Fibroblast of mammary gland (primary cell): ENCODE results near the gene UBL7.
"Not testable (repeated sequence)": the region's sequence is repeated elsewhere in the genome, so short reads cannot be mapped to it uniquely, and the experiment has no call there.

Experiments
- DNase-seq: peaks from one replicate; pipeline ENCODE4 v3.0.0-alpha.2; 2010; ENCODE audit warnings: low read depth
- H3K4me3 ChIP-seq: 2 replicates; pipeline ENCODE4 v1.5.1; 2011; ENCODE audit warnings: low read depth, mild to moderate bottlenecking, low read length, moderate library complexity; ENCODE audit not compliant: control insufficient read depth
- TF ChIP-seq, protein P1 (sequence below): conservative IDR thresholded peaks from 2 replicates; pipeline ENCODE4 v1.5.1; 2011; ENCODE audit warnings: low read depth, low read length, inconsistent platforms; ENCODE audit not compliant: control insufficient read depth, insufficient read depth

UBL7 gene

DNA sequence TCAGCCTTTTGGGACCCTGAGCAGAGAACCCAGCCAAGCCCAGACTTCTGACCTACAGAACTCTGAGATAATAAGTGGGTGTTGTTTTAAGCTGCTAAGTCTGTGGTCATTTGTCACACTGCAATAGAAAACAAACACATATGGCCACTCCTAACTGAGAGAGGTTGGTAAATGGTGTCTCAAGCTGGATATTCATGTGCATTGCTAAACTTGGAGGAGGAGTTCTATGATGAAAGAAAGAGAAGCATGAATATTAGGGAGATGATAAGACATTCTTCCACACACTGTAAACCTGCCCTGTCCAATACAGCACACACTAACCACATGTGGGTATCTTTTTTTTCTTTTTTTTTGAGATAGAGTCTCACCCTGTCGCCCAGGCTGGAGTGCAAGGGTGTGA is 27.8 kb upstream of the UBL7 start:
- H3K4me3 ChIP-seq = no peak overlapping the region
- TF ChIP-seq, protein P1, sequence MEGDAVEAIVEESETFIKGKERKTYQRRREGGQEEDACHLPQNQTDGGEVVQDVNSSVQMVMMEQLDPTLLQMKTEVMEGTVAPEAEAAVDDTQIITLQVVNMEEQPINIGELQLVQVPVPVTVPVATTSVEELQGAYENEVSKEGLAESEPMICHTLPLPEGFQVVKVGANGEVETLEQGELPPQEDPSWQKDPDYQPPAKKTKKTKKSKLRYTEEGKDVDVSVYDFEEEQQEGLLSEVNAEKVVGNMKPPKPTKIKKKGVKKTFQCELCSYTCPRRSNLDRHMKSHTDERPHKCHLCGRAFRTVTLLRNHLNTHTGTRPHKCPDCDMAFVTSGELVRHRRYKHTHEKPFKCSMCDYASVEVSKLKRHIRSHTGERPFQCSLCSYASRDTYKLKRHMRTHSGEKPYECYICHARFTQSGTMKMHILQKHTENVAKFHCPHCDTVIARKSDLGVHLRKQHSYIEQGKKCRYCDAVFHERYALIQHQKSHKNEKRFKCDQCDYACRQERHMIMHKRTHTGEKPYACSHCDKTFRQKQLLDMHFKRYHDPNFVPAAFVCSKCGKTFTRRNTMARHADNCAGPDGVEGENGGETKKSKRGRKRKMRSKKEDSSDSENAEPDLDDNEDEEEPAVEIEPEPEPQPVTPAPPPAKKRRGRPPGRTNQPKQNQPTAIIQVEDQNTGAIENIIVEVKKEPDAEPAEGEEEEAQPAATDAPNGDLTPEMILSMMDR = no peak
- DNase-seq = no peak

DNA sequence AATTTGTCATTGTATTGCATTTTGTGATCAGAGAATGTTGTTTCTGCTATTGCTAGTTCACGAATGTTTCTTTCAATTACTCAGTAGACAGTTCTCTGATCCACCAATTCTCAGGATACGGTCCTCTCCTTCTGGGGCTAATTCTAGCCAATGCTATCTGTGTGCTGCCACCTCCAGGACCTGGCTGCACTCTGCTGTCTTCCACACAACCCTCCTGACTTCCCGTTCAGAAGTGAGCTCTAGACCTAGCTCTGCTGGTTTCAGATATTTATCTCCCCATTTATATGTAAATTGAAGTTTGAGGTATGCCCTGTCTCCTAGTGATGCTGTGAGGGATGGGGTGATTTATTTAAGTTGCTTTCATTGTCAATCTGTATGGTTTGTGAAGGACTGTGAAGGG is 21.7 kb upstream of the UBL7 start:
- TF ChIP-seq, protein P1 = peak; percentile 7
- DNase-seq = no peak
- no peak overlapping the region for H3K4me3 ChIP-seq

DNA sequence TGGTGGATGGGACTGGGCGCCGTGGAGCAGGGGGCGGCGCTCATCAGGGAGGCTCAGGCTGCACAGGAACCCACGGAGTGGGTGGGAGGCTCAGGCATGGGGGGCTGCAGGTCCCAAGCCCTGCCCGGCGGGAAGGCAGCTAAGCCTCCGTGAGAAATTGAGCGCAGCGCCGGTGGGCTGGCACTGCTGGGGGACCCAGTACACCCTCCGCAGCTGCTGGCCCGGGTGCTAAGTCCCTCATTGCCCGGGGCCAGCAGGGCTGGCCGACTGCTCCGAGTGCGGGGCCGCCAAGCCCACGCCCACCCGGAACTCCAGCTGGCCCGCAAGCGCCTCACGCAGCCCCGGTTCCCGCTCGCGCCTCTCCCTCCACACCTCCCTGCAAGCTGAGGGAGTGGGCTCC is 19.4 kb upstream of the UBL7 start:
- DNase-seq, H3K4me3 ChIP-seq: not testable (repeated sequence)

GRCh38 chr15:74471621-74472020 is 10.7 kb upstream of the UBL7 start:
- DNase-seq, H3K4me3 ChIP-seq: not testable (repeated sequence)

- DNase-seq = no peak
- TF ChIP-seq, protein P1 = no peak
- H3K4me3 ChIP-seq = no peak overlapping the region
Measured at GRCh38 chr15:74470631-74471395, 9.9 kb upstream of the UBL7 start.

DNA sequence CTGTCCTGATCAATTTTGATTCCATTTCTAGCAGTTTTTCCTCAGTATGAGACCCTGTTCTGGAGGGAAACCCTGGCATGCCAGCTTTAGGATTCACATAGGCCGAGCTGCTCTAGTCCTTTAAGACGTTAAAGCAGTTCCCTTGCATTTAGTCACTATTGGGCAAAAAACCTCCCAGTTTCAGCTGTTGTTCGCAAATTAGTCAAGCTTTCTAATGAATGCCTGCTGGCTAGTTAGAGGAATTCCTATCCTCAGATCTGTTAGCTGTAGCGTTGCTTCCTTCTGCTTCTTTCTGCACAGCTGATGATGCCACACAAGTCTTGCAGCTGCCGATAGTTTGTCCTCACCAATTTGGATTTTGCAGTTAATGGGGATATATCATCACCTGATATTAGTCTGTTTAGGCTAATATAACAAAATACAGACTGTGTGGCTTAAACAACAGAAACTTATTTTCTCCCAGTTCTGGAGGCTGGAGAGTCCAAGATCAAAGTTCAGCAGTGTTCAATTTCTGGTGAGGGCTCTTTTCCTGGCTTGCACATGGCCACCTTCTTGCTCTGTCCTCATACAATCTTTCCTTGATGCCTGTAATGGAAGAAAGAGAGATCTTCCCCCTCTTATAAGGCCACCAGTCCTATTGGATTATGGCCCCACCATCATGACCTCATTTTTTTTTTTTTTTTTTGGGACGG is 7.5 kb upstream of the UBL7 start:
- DNase-seq = no peak
- TF ChIP-seq, protein P1 = no peak

DNA sequence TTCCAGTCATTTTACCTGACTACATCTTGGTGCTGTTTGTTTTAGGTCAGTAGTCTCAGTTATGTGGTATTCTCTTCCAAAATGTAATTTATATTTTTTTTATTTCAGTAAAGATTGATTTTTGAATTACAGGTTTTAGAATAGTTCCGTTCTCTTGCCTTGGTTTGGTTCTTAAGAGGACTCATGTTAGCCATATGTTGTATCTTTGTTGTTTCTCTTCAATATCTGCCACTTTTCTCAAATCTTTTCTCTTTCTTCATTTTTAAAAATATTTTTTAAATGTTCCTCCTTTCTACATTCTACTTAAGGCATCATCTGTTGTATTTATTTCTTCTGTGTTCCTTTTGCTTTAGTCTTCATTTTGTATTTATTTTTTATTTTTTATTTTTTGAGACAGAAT is 5.6 kb upstream of the UBL7 start:
- TF ChIP-seq, protein P1 = no peak
- no peak overlapping the region for H3K4me3 ChIP-seq
- DNase-seq = no peak

More for the DNA sequence above, 7.5 kb upstream of the UBL7 start:
- H3K4me3 ChIP-seq = no peak overlapping the region
